AG10803 (cell line): ENCODE measurements around the gene SLC25A1.

Experiments
- DNase-seq: peaks from one replicate; pipeline ENCODE4 v3.0.0; 2010; ENCODE audit warnings: low read depth
- H3K4me3 ChIP-seq: 2 replicates; pipeline ENCODE4 v1.5.1; 2011; ENCODE audit warnings: mild to moderate bottlenecking, low read length, control low read depth
- CTCF ChIP-seq: conservative IDR thresholded peaks from 2 replicates; pipeline ENCODE4 v1.5.1; 2011; ENCODE audit warnings: mild to moderate bottlenecking, low read length, control low read depth, inconsistent platforms

Gene SLC25A1

GRCh38 chr22:19178657-19179496 lies at the start of gene SLC25A1:
TSS of gene SLC25A1 (minus strand) at chr22:19178736. CDS start at chr22:19178673, 63 bp downstream.
- DNase-seq: peak; percentile 79
- peak within 1 kb of the TSS; percentile 67 for H3K4me3 ChIP-seq
- no peak for TF ChIP-seq CTCF

GRCh38 chr22:19228179-19228578 lies 49.6 kb upstream of the SLC25A1 start:
- DNase-seq: no peak
- no peak overlapping the region for H3K4me3 ChIP-seq
- TF ChIP-seq CTCF: no peak

GRCh38 chr22:19226428-19226827 lies 47.9 kb upstream of the SLC25A1 start:
- no peak for TF ChIP-seq CTCF

GRCh38 chr22:19225560-19225959 lies 47.0 kb upstream of the SLC25A1 start:
- H3K4me3 ChIP-seq: no peak overlapping the region
- TF ChIP-seq CTCF: no peak
- no peak for DNase-seq

More at GRCh38 chr22:19226428-19226827, 47.9 kb upstream of the SLC25A1 start:
- no peak overlapping the region for H3K4me3 ChIP-seq
- peak; percentile 57 for DNase-seq

- no peak overlapping the region for H3K4me3 ChIP-seq
- DNase-seq: no peak
- no peak for TF ChIP-seq CTCF
Measured at GRCh38 chr22:19224985-19225384, 46.4 kb upstream of the SLC25A1 start.

GRCh38 chr22:19224557-19224956 lies 46.0 kb upstream of the SLC25A1 start:
- no peak overlapping the region for H3K4me3 ChIP-seq
- TF ChIP-seq CTCF: no peak
- no peak for DNase-seq

GRCh38 chr22:19223617-19224016 lies 45.1 kb upstream of the SLC25A1 start:
- no peak for TF ChIP-seq CTCF
- no peak overlapping the region for H3K4me3 ChIP-seq
- no peak for DNase-seq
